Common myeloid progenitor, CD34-positive (primary cell): ENCODE measurements around the gene RPAP2.
"Not testable (repeated sequence)": the region's sequence is repeated elsewhere in the genome, so short reads cannot be mapped to it uniquely, and the experiment has no call there.

Experiments
- CTCF ChIA-PET: fragments of 350-600 bp; sonication (Branson Sonifier 250); formaldehyde crosslinking; loops from one replicate; lab custom pipeline; 2021; ENCODE audit warnings: antibody characterized with exemption; lab: Charles Lee
- POLR2A ChIA-PET: fragments of 350-600 bp; sonication (Branson Sonifier 250); formaldehyde crosslinking; loops from one replicate; lab custom pipeline; 2021; ENCODE audit warnings: antibody characterized with exemption; lab: Charles Lee
- DNase-seq, 3 donors: peaks; one replicate each; pipeline versions ENCODE4 v3.0.0 to v3.0.0-alpha.2; 2013
- H3K27ac ChIP-seq, 2 experiments: 1 replicate in 1 of 2; 2 replicates in 1 of 2; pipeline ENCODE4 v1.7.0; 2013; ENCODE audit warnings: inconsistent platforms in 2 of 2, low read length in 2 of 2, mild to moderate bottlenecking in 2 of 2, low read depth in 1 of 2, moderate library complexity in 1 of 2; ENCODE audit not compliant: severe bottlenecking in 2 of 2, insufficient read depth in 1 of 2, poor library complexity in 1 of 2
- H3K27me3 ChIP-seq, 5 experiments: replicated peaks in 2 of 5; 1 replicate in 3 of 5; 2 replicates in 2 of 5; pipeline versions ENCODE4 v1.6.1 to v1.7.0; 2013; ENCODE audit warnings: low read length in 4 of 5, mild to moderate bottlenecking in 2 of 5, moderate library complexity in 2 of 5, inconsistent platforms in 1 of 5; ENCODE audit not compliant: insufficient read depth in 5 of 5, control insufficient read depth in 4 of 5
- H3K36me3 ChIP-seq, 4 experiments: 1 replicate in 2 of 4; 2 replicates in 2 of 4; pipeline versions ENCODE4 v1.6.1 to v1.7.0; 2013; ENCODE audit warnings: low read length in 3 of 4, control low read depth in 1 of 4, mild to moderate bottlenecking in 1 of 4; ENCODE audit not compliant: control insufficient read depth in 4 of 4, insufficient read depth in 4 of 4
- H3K4me1 ChIP-seq, 4 experiments: 1 replicate in 3 of 4; 2 replicates in 1 of 4; pipeline versions ENCODE4 v1.6.1 to v1.7.1; 2013; ENCODE audit warnings: low read length in 3 of 4, mild to moderate bottlenecking in 3 of 4, control low read depth in 1 of 4, inconsistent platforms in 1 of 4, moderate library complexity in 1 of 4; ENCODE audit not compliant: control insufficient read depth in 4 of 4, insufficient read depth in 4 of 4; ENCODE audit errors: control extremely low read depth in 1 of 4
- H3K4me3 ChIP-seq, 7 experiments: 1 replicate in 4 of 7; 2 replicates in 3 of 7; pipeline versions ENCODE4 v1.5.1 to v1.7.0; 2013; ENCODE audit warnings: mild to moderate bottlenecking in 7 of 7, low read length in 6 of 7, moderate library complexity in 6 of 7, inconsistent platforms in 2 of 7, low read depth in 2 of 7, control low read depth in 1 of 7; ENCODE audit not compliant: insufficient read depth in 4 of 7, control insufficient read depth in 1 of 7; ENCODE audit errors: extremely low read depth in 1 of 7
- H3K9me3 ChIP-seq, 5 experiments: 1 replicate in 4 of 5; 2 replicates in 1 of 5; pipeline versions ENCODE4 v1.6.1 to v1.7.1; 2013; ENCODE audit warnings: low read length in 4 of 5, mild to moderate bottlenecking in 2 of 5, inconsistent platforms in 1 of 5, low read depth in 1 of 5, moderate library complexity in 1 of 5; ENCODE audit not compliant: control insufficient read depth in 4 of 5, insufficient read depth in 2 of 5; ENCODE audit errors: control extremely low read depth in 1 of 5
- WGBS: methylation state at CpG from one replicate; pipeline ENCODE4 v1.1.5; 2013; ENCODE audit not compliant: insufficient coverage; 5-methylcytosine and 5-hydroxymethylcytosine counted together

Gene RPAP2

GRCh38 chr1:92380867-92381266 is 82.0 kb downstream of the RPAP2 start:
- ChIA-PET CTCF (interaction anchor here (1.3 kb wide), 1 partner anchor 71 kb away, joined by 3 read pairs; no protein-coding TSS in a partner anchor), POLR2A (no interaction called here)
- no peak for DNase-seq
- peaks cover 2 to 24% (median 18%) of the 10 kb centered on the region in 4 experiments for H3K4me1 ChIP-seq
- 92% methylated on average over 2 of the region's 2 CpGs for whole genome bisulfite sequencing
- peaks cover 0 to 16% (median 4%) of the 10 kb centered on the region in 4 experiments for H3K36me3 ChIP-seq
- H3K27ac ChIP-seq = no peak overlapping the region
- no peaks in the 10 kb centered on the region for H3K27me3 ChIP-seq
- no peak overlapping the region for H3K4me3 ChIP-seq
- peaks cover 0 to 2% (median 0%) of the 10 kb centered on the region in 5 experiments for H3K9me3 ChIP-seq

GRCh38 chr1:92393966-92394365 is 95.1 kb downstream of the RPAP2 start:
- H3K27me3 ChIP-seq, POLR2A ChIA-PET, DNase-seq, H3K4me3 ChIP-seq, H3K36me3 ChIP-seq, H3K9me3 ChIP-seq, H3K27ac ChIP-seq, H3K4me1 ChIP-seq: not testable (repeated sequence)
- no CpG with 5 or more reads among the region's 4 CpGs for WGBS
- CTCF ChIA-PET = interaction anchor here (1.2 kb wide), 1 partner anchor 21 kb away, joined by 3 read pairs; no protein-coding TSS in a partner anchor

- Histone ChIP-seq H3K4me3 (no peak overlapping the region), H3K9me3 (peaks cover 3 to 15% (median 9%) of the 10 kb centered on the region in 5 experiments), H3K36me3 (no peaks in the 10 kb centered on the region), H3K27me3 (no peaks in the 10 kb centered on the region), H3K4me1 (peaks cover 0 to 8% (median 1%) of the 10 kb centered on the region in 4 experiments), H3K27ac (no peak overlapping the region)
- POLR2A ChIA-PET = no interaction called here
- CTCF ChIA-PET = interaction anchor here (0.7 to 1.1 kb wide), 3 partner anchors 11 to 19 kb away, joined by 3 to 4 read pairs (median 3); no protein-coding TSS in a partner anchor
- no peak for DNase-seq
- 100% methylated on average over 2 of the region's 2 CpGs for WGBS
These were observed 99.7 kb downstream of the RPAP2 start for GRCh38 chr1:92398519-92398918.

- Histone ChIP-seq H3K36me3 (no peaks in the 10 kb centered on the region), H3K4me1 (peaks cover 0 to 8% (median 1%) of the 10 kb centered on the region in 4 experiments), H3K27me3 (no peaks in the 10 kb centered on the region), H3K27ac (no peak overlapping the region), H3K9me3 (peaks cover 4 to 20% (median 12%) of the 10 kb centered on the region in 5 experiments), H3K4me3 (no peak overlapping the region)
- ChIA-PET POLR2A (no interaction called here), CTCF (interaction anchor here (0.7 to 1.1 kb wide), 3 partner anchors 10 to 19 kb away, joined by 3 to 4 read pairs (median 3); no protein-coding TSS in a partner anchor)
- no peak for DNase-seq
These were observed 100.2 kb downstream of the RPAP2 start for GRCh38 chr1:92399076-92399475.

GRCh38 chr1:92404661-92405060 is 105.8 kb downstream of the RPAP2 start:
- H3K4me3 ChIP-seq = no peak overlapping the region
- no peaks in the 10 kb centered on the region for H3K27me3 ChIP-seq
- ChIA-PET POLR2A (no interaction called here), CTCF (interaction anchor here (0.6 to 1.3 kb wide), 2 partner anchors 30 to 54 kb away, joined by 3 read pairs; no protein-coding TSS in a partner anchor)
- H3K4me1 ChIP-seq = peaks cover 0 to 5% (median 3%) of the 10 kb centered on the region in 4 experiments
- DNase-seq = no peak
- no peaks in the 10 kb centered on the region for H3K36me3 ChIP-seq
- WGBS = no CpG with 5 or more reads among the region's 1 CpG
- H3K9me3 ChIP-seq = peaks cover 3 to 21% (median 14%) of the 10 kb centered on the region in 5 experiments
- no peak overlapping the region for H3K27ac ChIP-seq

- DNase-seq = no peak
- no peak overlapping the region for H3K27ac ChIP-seq
- H3K4me3 ChIP-seq = no peak overlapping the region
- POLR2A ChIA-PET = no interaction called here
- H3K36me3 ChIP-seq = no peaks in the 10 kb centered on the region
- peaks cover 5 to 29% (median 23%) of the 10 kb centered on the region in 4 experiments for H3K4me1 ChIP-seq
- H3K27me3 ChIP-seq = no peaks in the 10 kb centered on the region
- peaks cover 0 to 6% (median 3%) of the 10 kb centered on the region in 5 experiments for H3K9me3 ChIP-seq
- CTCF ChIA-PET = interaction anchor here (1.1 to 1.8 kb wide), 4 partner anchors 10 to 163 kb away, joined by 3 to 4 read pairs (median 4); no protein-coding TSS in a partner anchor
- 57% methylated on average over 1 of the region's 1 CpG for WGBS
These were observed 110.0 kb downstream of the RPAP2 start for GRCh38 chr1:92408825-92409224.

GRCh38 chr1:92409946-92410549 is 111.2 kb downstream of the RPAP2 start:
- Histone ChIP-seq H3K4me3 (no peak overlapping the region), H3K36me3 (no peaks in the 10 kb centered on the region), H3K27me3 (no peaks in the 10 kb centered on the region), H3K9me3 (peaks cover 0 to 3% (median 0%) of the 10 kb centered on the region in 5 experiments), H3K4me1 (peaks cover 5 to 29% (median 23%) of the 10 kb centered on the region in 4 experiments), H3K27ac (no peak overlapping the region)
- ChIA-PET CTCF (interaction anchor here (1.0 to 1.8 kb wide), 5 partner anchors 11 to 161 kb away, joined by 3 to 4 read pairs (median 4); no protein-coding TSS in a partner anchor), POLR2A (no interaction called here)
- whole genome bisulfite sequencing = 65% methylated on average over 4 of the region's 4 CpGs
- DNase-seq = no peak
